ENCODE data around the gene ROBO2.

ROBO2 gene

GRCh38 chr3:77436908-77437307, 397.0 kb downstream of the ROBO2 start:
- H3K36me3 ChIP-seq (ENCODE audit: control insufficient read depth, insufficient read depth, low read length) = no peaks in the 10 kb centered on the region
- H3K9me3 ChIP-seq (ENCODE audit: control insufficient read depth, insufficient read depth, low read length) = no peaks in the 10 kb centered on the region
- H3K27me3 ChIP-seq (ENCODE audit: control insufficient read depth, insufficient read depth, low read length) = no peaks in the 10 kb centered on the region
- no peak overlapping the region for H3K9ac ChIP-seq (ENCODE audit: low read depth, low read length)
- no peak overlapping the region for H3K4me3 ChIP-seq (ENCODE audit: low read depth, low read length)
- H3K4me1 ChIP-seq (ENCODE audit: control insufficient read depth, insufficient read depth, low read length) = no peaks in the 10 kb centered on the region

DNA sequence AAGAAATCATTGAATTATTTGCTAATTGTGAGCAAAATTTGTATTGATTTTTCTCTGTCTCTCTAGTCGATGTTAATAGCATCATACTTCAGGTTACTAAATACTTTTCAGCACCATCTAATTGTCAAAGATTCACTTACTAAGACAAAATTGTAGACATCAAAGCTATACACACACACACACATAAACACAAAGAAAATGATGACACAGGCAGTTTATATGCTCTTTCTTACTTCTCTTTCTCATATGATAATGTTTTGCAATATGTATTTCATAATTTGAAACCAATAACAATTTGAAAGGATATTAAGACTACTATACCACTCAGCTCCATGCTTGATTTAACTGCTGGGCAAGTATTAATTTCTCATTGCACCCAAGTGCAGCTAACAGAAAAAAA, 406.2 kb downstream of the ROBO2 start:
- Histone ChIP-seq H3K4me1 (ENCODE audit: control insufficient read depth, insufficient read depth, low read length) (no peaks in the 10 kb centered on the region), H3K9ac (ENCODE audit: low read depth, low read length) (no peak overlapping the region), H3K27me3 (ENCODE audit: control insufficient read depth, insufficient read depth, low read length) (no peaks in the 10 kb centered on the region), H3K9me3 (ENCODE audit: control insufficient read depth, insufficient read depth, low read length) (no peaks in the 10 kb centered on the region), H3K4me3 (ENCODE audit: low read depth, low read length) (no peak overlapping the region), H3K36me3 (ENCODE audit: control insufficient read depth, insufficient read depth, low read length) (no peaks in the 10 kb centered on the region)

- H3K9me3 ChIP-seq (ENCODE audit: control insufficient read depth, insufficient read depth, low read length) = no peaks in the 10 kb centered on the region
- no peak overlapping the region for H3K4me3 ChIP-seq (ENCODE audit: low read depth, low read length)
- H3K4me1 ChIP-seq (ENCODE audit: control insufficient read depth, insufficient read depth, low read length) = no peaks in the 10 kb centered on the region
- no peaks in the 10 kb centered on the region for H3K27me3 ChIP-seq (ENCODE audit: control insufficient read depth, insufficient read depth, low read length)
- H3K9ac ChIP-seq (ENCODE audit: low read depth, low read length) = no peak overlapping the region
- H3K36me3 ChIP-seq (ENCODE audit: control insufficient read depth, insufficient read depth, low read length) = no peaks in the 10 kb centered on the region
Measured at GRCh38 chr3:77446761-77447160, 406.9 kb downstream of the ROBO2 start.

DNA sequence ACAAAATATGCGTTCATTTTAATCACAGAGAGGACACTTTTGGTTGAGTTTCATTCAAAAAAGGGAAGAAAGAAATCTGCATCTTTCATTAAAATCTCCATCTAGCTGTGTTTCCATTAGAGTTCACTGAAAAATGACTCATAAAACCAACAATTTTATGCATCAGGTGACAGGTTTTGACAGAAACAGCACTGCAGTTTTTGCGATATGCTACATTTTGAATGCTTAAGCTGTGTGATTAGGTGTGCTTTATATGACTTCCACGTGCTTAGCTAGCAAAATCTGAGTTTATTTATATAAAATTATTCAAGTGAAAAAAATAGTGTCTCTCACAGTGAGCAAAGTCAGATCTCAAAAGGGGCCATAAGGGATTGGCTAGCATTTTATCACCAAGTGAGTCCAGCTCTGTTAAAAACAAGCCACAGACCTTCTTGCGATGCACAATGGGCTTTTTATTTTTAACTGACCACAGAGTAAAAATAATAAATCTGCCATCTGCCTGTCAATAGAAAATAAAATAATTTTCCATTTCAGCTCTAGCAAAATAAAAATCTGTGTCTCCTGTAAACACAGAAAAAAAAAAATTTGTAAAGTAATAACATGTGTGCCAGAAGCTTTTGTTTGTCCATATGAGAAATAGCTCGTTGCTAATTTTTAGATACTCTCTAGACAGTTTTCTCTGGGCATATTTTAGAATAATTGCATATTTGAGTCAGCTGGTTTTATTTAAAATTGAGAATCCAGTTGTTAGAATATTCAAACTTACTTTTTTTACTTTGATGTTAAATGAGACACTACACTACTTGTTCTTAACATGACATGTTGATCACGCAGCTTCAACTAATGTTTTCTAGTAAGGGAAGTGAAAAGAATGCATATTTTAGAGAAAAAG, 409.8 kb downstream of the ROBO2 start:
- H3K36me3 ChIP-seq (ENCODE audit: control insufficient read depth, insufficient read depth, low read length) = no peaks in the 10 kb centered on the region
- no peaks in the 10 kb centered on the region for H3K4me1 ChIP-seq (ENCODE audit: control insufficient read depth, insufficient read depth, low read length)
- no peaks in the 10 kb centered on the region for H3K27me3 ChIP-seq (ENCODE audit: control insufficient read depth, insufficient read depth, low read length)
- H3K9ac ChIP-seq (ENCODE audit: low read depth, low read length) = no peak overlapping the region
- no peak overlapping the region for H3K4me3 ChIP-seq (ENCODE audit: low read depth, low read length)
- H3K9me3 ChIP-seq (ENCODE audit: control insufficient read depth, insufficient read depth, low read length) = no peaks in the 10 kb centered on the region

GRCh38 chr3:77456431-77456830, 416.5 kb downstream of the ROBO2 start:
- Histone ChIP-seq H3K27me3 (ENCODE audit: control insufficient read depth, insufficient read depth, low read length) (no peaks in the 10 kb centered on the region), H3K9me3 (ENCODE audit: control insufficient read depth, insufficient read depth, low read length) (no peaks in the 10 kb centered on the region), H3K36me3 (ENCODE audit: control insufficient read depth, insufficient read depth, low read length) (no peaks in the 10 kb centered on the region), H3K4me1 (ENCODE audit: control insufficient read depth, insufficient read depth, low read length) (no peaks in the 10 kb centered on the region), H3K4me3 (ENCODE audit: low read depth, low read length) (no peak overlapping the region), H3K9ac (ENCODE audit: low read depth, low read length) (no peak overlapping the region)

DNA sequence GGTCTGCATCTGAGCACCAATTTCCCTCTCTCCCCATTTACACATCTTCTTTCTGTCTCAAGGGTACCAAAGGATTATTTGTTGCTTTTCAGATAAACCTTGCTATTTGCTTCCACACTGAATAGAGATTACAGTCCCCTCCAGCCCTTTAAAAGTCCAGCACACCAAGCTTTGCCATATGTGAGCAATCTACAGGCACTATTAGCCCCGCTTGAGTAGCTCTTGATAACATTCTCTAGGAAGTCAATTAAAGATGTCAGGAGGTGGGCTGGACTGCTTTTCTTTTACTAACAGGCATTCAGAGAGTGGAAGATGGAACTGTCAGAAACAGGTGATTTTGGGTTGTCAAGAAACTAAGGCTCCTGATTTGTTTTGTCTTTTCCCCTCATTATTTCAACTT, 417.0 kb downstream of the ROBO2 start:
- no peaks in the 10 kb centered on the region for H3K9me3 ChIP-seq (ENCODE audit: control insufficient read depth, insufficient read depth, low read length)
- H3K4me3 ChIP-seq (ENCODE audit: low read depth, low read length) = no peak overlapping the region
- H3K27me3 ChIP-seq (ENCODE audit: control insufficient read depth, insufficient read depth, low read length) = no peaks in the 10 kb centered on the region
- no peaks in the 10 kb centered on the region for H3K36me3 ChIP-seq (ENCODE audit: control insufficient read depth, insufficient read depth, low read length)
- no peak overlapping the region for H3K9ac ChIP-seq (ENCODE audit: low read depth, low read length)
- no peaks in the 10 kb centered on the region for H3K4me1 ChIP-seq (ENCODE audit: control insufficient read depth, insufficient read depth, low read length)

GRCh38 chr3:77459926-77460325, 420.0 kb downstream of the ROBO2 start:
- Histone ChIP-seq H3K27me3 (ENCODE audit: control insufficient read depth, insufficient read depth, low read length) (no peaks in the 10 kb centered on the region), H3K9me3 (ENCODE audit: control insufficient read depth, insufficient read depth, low read length) (no peaks in the 10 kb centered on the region), H3K36me3 (ENCODE audit: control insufficient read depth, insufficient read depth, low read length) (no peaks in the 10 kb centered on the region), H3K4me3 (ENCODE audit: low read depth, low read length) (no peak overlapping the region), H3K4me1 (ENCODE audit: control insufficient read depth, insufficient read depth, low read length) (no peaks in the 10 kb centered on the region), H3K9ac (ENCODE audit: low read depth, low read length) (no peak overlapping the region)

DNA sequence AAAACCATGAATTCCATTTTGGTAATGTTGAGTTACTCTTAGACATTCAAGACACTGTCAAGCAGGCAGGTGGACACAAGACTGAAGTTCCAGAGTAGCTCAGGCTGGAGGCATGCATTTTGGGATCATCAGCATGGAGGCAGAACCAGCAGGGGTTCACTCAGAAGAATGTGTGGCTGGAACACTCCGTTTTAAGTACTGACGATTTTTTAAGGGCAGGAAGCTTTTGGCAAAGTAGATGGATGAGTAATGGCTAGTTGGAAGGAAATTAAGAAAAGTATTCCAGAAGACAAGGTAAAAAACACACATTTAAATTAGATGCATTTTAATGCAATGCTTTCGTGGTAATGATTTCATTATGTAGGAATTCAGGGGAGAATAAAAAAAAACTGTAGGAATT, 420.4 kb downstream of the ROBO2 start:
- no peaks in the 10 kb centered on the region for H3K9me3 ChIP-seq (ENCODE audit: control insufficient read depth, insufficient read depth, low read length)
- H3K27me3 ChIP-seq (ENCODE audit: control insufficient read depth, insufficient read depth, low read length) = no peaks in the 10 kb centered on the region
- no peak overlapping the region for H3K4me3 ChIP-seq (ENCODE audit: low read depth, low read length)
- H3K4me1 ChIP-seq (ENCODE audit: control insufficient read depth, insufficient read depth, low read length) = no peaks in the 10 kb centered on the region
- no peak overlapping the region for H3K9ac ChIP-seq (ENCODE audit: low read depth, low read length)
- H3K36me3 ChIP-seq (ENCODE audit: control insufficient read depth, insufficient read depth, low read length) = no peaks in the 10 kb centered on the region

DNA sequence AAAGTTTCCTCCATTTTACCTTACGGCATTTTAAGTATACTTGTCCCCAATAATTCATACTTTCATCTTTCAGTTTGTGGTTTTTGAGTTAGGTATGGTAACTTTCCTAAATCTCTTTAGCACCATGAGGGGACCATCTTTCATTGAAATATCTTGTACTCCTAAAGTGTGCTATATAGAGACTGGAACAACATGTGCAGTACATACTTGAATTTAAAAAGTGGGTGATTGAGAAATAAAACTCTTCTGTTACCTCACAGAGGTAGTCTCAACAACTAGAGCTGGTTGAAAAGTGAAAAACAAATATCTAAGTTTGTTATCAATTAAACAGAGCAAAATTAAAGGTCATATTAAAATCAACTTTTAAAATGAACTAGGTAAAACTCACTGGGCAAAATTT, 423.1 kb downstream of the ROBO2 start:
- no peaks in the 10 kb centered on the region for H3K36me3 ChIP-seq (ENCODE audit: control insufficient read depth, insufficient read depth, low read length)
- no peaks in the 10 kb centered on the region for H3K27me3 ChIP-seq (ENCODE audit: control insufficient read depth, insufficient read depth, low read length)
- no peaks in the 10 kb centered on the region for H3K4me1 ChIP-seq (ENCODE audit: control insufficient read depth, insufficient read depth, low read length)
- H3K4me3 ChIP-seq (ENCODE audit: low read depth, low read length) = no peak overlapping the region
- no peaks in the 10 kb centered on the region for H3K9me3 ChIP-seq (ENCODE audit: control insufficient read depth, insufficient read depth, low read length)
- no peak overlapping the region for H3K9ac ChIP-seq (ENCODE audit: low read depth, low read length)

DNA sequence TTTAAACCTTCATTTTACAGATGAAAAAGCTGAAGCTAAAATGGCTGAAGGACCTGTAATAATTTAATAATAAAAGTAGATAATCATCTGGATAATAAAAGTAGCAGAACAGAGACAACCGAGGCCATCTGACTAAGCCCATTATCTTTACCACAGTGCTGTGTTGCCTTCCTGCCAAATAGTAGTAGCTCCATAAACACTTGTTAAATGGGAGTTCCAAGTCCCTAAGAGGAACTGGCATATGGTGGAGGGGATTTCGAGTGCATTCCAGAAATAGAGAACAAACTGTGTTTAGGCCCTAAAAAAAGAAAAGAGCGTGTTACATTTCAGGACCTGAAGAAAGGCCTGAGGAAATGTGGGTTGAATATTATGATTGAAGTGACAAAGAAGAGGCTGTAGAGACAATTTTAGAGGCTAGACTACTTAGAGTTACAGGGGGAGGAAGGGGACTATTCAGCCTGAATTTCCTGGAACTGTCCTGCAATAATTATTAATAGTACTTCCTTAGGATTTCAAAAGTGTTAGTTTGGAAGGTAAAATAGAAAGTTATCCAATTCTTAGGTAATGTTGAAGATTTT, 424.3 kb downstream of the ROBO2 start:
- Histone ChIP-seq H3K27me3 (ENCODE audit: control insufficient read depth, insufficient read depth, low read length) (no peaks in the 10 kb centered on the region), H3K9me3 (ENCODE audit: control insufficient read depth, insufficient read depth, low read length) (no peaks in the 10 kb centered on the region), H3K36me3 (ENCODE audit: control insufficient read depth, insufficient read depth, low read length) (no peaks in the 10 kb centered on the region), H3K4me1 (ENCODE audit: control insufficient read depth, insufficient read depth, low read length) (no peaks in the 10 kb centered on the region), H3K4me3 (ENCODE audit: low read depth, low read length) (no peak overlapping the region), H3K9ac (ENCODE audit: low read depth, low read length) (no peak overlapping the region)

GRCh38 chr3:77466562-77467115, 426.7 kb downstream of the ROBO2 start:
- Histone ChIP-seq H3K4me1 (ENCODE audit: control insufficient read depth, insufficient read depth, low read length) (no peaks in the 10 kb centered on the region), H3K36me3 (ENCODE audit: control insufficient read depth, insufficient read depth, low read length) (no peaks in the 10 kb centered on the region), H3K27me3 (ENCODE audit: control insufficient read depth, insufficient read depth, low read length) (no peaks in the 10 kb centered on the region), H3K9ac (ENCODE audit: low read depth, low read length) (no peak overlapping the region), H3K9me3 (ENCODE audit: control insufficient read depth, insufficient read depth, low read length) (no peaks in the 10 kb centered on the region), H3K4me3 (ENCODE audit: low read depth, low read length) (no peak overlapping the region)

Measured in iPS-15b (cell line).